Effector CD4-positive, alpha-beta T cell (primary cell): ENCODE results near the gene LGR4.

Source experiments
- DNase-seq: peaks from one replicate; pipeline ENCODE4 v3.0.0-alpha.2; 2020

Gene LGR4

GRCh38 chr11:27373392-27373791, 99.2 kb downstream of the LGR4 start:
- DNase-seq, result no peak

GRCh38 chr11:27372164-27372563, 100.4 kb downstream of the LGR4 start:
- no peak for DNase-seq

- DNase-seq, result no peak
Observed at GRCh38 chr11:27371489-27371888, 101.1 kb downstream of the LGR4 start.

GRCh38 chr11:27370374-27370773, 102.2 kb downstream of the LGR4 start:
- DNase-seq, result no peak

DNA sequence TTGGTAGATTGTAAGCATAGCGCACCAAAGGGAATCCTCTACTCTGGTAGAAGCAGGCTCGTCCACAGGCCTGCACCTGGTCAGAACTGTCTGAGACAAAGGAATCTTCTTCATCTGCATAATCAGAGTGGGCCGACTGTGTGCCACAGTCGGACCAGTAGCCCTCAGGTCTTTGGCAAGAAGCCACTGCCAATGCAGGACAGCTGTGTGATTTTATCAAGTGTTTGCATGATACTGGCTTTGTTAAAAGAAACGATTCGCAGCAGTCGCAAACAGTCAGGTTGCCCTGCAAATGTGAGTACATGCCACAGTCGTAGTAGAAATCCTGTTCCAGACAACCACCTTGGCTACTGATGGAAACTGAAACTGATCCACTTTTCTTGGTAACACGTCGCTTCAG, 104.7 kb downstream of the LGR4 start:
- no peak for DNase-seq

- no peak for DNase-seq
Observed at GRCh38 chr11:27363576-27364117, 108.9 kb downstream of the LGR4 start.

DNA sequence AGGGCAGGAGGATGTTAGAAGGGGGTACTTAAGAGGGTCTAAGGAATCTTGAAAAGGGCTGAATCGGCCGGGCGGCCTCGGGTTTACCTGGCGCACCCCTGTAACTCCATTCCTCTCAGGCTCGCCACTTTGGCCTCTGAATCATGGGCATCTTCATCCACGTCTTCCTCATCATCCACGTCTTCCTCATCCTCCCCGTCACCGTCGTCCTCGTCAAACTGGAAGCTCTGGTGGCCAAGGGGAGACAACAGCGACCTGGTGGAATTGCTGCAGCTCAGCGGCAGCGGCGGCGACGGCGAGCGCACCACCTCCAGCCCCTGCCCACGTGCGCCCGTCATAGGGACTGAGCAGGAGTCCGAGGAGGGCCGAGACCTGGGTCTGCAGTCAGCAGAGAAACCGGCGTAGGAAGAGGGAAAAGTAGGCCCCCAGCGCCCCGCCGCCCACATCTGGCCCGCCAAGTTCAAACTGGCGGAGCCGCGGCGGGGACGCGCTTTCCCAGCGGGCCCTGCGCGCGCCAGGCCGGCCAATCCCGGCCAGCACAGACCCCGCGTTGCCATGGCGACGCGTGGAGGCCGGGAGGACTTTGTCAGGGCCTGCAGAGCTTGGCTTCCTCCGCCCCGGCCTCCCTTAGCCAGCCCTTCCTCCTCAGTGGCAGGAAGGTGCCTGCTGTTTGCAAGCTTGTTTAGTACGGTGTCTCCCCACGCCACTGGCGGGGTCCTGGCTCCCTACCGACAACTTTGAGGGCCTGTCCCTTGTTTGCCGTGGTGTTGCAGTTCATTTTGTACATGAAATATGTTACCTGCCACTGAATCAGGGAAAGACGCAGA, 109.6 kb downstream of the LGR4 start, which contains the start of gene CCDC34:
TSS of gene CCDC34 (minus strand) at position 467 of the 827 bp plus-strand sequence. CDS start at position 446, 21 bp downstream.
- DNase-seq, result peak; percentile 76

GRCh38 chr11:27361649-27362431, 110.8 kb downstream of the LGR4 start:
- no peak for DNase-seq

DNA sequence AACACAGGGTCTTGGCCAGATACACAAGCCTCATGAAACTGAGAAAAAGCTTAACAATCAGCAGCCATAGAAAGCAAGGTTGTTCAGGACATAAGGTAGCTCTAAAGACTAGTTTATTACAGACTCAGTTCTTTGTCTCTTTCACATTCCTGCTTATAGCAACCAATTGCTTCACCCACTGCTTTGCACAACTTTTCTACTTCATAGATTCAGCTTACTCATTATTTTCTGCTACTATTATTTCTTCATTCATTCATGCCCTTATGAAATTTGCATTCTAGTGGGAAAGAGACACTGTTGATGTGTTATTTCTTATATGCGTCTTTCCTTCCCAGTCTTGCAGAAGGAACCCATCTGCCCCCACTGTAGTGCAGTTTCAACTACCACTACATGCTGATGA, 114.3 kb downstream of the LGR4 start:
- no peak for DNase-seq

- no peak for DNase-seq
Observed at GRCh38 chr11:27357250-27357649, 115.3 kb downstream of the LGR4 start.

GRCh38 chr11:27356624-27357222, 115.9 kb downstream of the LGR4 start:
- no peak for DNase-seq

- no peak for DNase-seq
Observed at GRCh38 chr11:27355575-27356104, 117.0 kb downstream of the LGR4 start.

DNA sequence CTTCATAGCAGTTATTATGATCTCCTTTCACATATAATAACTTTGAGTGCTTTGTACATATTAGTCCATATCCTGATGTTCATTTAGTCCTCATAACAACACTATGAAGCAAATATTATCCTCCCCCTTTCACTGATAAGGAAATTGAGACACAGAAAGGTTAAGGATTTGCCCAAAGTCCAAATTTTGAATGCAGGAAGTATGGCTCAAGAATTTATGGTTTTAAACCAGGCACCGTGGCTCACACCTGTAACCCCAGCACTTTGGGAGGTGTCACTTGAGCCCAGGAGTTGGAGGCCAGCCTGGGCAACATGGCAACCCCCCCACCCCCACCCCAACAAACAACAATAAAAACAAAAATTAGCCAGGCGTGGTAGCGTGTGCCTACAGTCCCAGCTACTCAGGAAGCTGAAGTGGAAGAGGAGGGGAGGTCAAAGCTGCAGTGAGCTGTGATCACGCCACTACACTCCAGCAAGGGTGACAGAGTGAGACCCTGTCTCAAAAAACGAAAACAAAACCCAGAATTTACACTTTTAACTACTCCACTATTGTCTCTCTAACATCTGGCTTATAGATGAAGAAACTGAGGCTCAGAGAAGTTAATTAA, 118.1 kb downstream of the LGR4 start:
- no peak for DNase-seq

DNA sequence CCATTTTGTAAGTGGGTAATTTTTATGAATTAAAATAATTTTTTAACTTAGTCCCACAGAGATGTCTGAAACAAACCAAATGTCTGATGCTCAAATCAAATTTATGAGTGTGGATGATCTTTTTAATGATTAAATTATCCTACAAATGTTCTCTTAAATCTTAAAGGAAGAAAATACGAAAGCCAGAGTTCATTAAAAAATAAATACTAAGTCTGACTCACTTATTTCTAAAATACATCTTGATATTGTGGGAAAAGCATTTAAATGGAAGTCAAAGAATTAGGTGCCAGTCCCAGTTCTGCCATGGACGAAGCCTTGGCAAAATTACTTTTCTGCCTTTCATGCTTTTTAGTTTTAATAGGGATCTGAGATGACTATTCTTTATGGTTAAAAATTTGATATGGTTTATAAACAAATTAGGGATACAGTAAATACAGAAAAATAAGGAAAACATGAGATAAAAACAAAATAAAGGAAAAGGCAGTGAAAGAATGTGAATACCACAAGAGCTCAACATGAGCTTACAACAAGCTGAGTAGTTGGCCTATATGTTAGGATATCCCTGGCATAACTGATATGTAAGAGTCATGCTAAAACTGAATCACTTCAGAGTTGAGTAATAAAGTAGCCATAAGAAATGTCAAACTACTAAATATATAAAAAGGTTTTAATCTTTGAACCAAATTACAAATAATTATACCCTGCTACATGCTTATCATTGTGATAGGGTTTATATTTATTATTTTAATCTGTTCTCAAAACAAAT, 118.8 kb downstream of the LGR4 start:
- no peak for DNase-seq

- no peak for DNase-seq
Observed at GRCh38 chr11:27352781-27353180, 119.8 kb downstream of the LGR4 start.

DNA sequence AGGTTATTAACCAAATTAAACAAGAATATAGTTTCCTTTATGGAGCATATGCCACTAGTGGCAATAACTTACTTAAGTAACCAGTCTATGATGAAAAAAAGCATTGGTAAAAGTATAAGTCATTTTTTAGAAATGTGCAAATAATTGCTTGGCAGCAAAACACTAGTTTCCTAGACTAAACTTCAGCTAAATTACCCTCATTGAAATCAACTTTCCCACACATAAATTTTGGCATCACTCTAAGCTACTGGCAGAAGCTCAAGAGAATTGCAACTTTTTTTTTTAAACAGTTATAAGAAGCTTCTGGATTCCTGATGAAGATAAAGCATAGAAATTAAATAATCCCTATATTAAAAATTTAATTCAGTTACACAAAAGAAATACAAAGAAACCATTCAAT, 122.1 kb downstream of the LGR4 start:
- no peak for DNase-seq

DNA sequence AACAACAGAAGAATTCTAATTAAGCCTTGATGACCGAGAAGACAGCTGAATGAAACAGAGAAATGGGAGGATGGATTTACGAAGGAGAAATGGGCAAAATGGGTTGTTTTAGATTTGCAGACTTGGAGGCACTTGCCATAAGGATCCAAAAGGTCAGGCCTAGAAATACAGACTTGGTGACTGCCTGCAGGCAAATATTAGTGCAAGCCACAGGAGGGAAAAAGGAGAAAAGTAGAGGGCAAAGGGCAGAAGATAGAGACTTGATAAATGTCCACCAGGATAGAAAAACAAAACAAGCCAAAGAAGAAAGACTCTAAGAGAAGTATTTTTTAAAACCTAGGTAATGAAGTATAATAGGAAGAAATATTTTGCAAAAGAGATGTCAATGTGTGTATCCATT, 122.7 kb downstream of the LGR4 start:
- no peak for DNase-seq

- DNase-seq, result no peak
Observed at GRCh38 chr11:27348340-27348873, 124.2 kb downstream of the LGR4 start.

DNA sequence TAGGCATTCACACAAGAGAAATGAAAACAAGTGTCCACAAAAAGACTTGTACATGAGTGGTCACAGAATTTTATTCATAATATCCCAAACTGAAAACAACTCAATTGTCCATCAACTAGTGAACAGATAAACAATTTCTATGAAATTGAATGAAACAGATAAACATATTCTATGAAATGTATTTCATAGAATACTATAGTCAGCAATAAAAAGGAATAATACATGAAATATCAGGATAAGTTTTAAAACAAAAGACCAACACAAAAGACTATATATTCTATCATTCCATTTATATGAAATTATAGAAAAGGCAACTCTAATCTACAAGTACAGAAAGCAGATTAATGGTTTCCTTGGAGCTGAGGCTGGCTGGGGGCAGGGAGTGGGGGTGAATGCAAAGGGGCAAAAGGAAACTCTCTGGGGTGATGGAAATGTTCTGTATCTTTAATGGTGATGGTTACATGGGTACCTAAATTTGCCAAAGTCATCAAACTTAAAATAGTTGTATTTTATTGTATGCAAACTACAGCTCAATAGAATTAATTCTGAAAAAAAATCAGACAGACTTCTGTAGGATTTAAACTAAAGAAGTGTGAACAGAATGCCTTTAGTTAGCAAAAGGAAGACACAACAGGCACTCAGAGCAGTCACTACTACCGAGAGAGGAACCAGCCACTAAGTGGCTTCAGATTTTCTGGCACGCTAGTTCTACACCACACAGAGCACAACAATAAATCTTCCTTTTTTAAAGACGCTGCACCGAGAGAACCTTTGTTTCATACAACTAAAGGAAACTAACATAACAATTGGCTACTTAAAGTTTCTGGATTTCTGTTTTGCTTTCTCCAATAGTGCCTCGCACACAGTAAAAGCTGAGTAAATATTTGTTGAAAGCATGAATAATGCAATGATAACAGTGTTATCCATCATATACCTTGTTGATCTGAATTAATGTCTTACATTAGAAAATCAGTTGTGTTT, 124.9 kb downstream of the LGR4 start:
- DNase-seq, result no peak

DNA sequence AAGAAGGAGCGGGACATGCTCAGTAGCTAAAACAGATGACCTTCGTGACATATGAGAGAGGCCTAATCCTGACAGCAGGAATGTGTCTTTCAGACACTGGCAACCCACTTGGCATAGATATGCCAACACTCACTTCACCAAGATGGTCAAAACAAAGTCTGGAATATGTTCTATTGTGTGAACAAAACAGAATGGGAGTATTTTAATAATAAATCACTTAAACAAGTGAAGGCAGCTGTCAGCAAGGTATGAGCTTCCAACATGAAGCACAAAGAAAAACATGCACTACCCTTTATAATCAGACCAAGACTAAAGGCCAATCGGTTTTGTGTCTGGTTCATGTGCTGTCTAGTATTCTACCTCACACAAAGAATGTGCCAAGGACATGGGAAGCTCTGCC, 132.6 kb downstream of the LGR4 start:
- no peak for DNase-seq
